Astrocyte (in vitro differentiated cells and primary cell): ENCODE measurements around the gene HYDIN.
"Not testable (repeated sequence)": the region's sequence is repeated elsewhere in the genome, so short reads cannot be mapped to it uniquely, and the experiment has no call there.

Source experiments
- CTCF ChIP-seq: IDR thresholded peaks from 2 replicates; pipeline ENCODE4 v1.5.1; 2011; ENCODE audit warnings: low read depth, mild to moderate bottlenecking, inconsistent platforms, low read length, moderate library complexity; ENCODE audit not compliant: insufficient read depth
- EZH2 ChIP-seq: IDR thresholded peaks from 2 replicates; pipeline ENCODE4 v1.6.1; 2012; ENCODE audit warnings: mild to moderate bottlenecking, low read length, inconsistent platforms; ENCODE audit not compliant: insufficient read depth

GRCh38 chr16:70882311-70882710, 348.2 kb downstream of the HYDIN start:
- not testable (repeated sequence) for TF ChIP-seq CTCF, EZH2
